MCF 10A (cell line): Measurements from ENCODE around the gene ABLIM2. TPM values are rescaled to one million over a fixed set of nuclear protein-coding genes. Genes with fewer than 3 reads are reported as not detected.

Experiments used
- BruUV-seq: library from RNA; stranded (reverse); fragments of 400-500 nt; replicated peaks from 2 replicates; lab custom pipeline; 2021; lab: Mats Ljungman, UMichigan
- CTCF ChIA-PET: fragments of 300-600 bp; sonication (Branson Sonifier 250); formaldehyde crosslinking; extraction: SDS; loops from one replicate; lab custom pipeline; 2021; ENCODE audit warnings: antibody characterized with exemption, inconsistent platforms; lab: Yijun Ruan, JAX
- POLR2A ChIA-PET: fragments of 300-600, 350-650 bp; sonication (Branson Sonifier 250); formaldehyde crosslinking; extraction: SDS; loops from one replicate; lab custom pipeline; 2020; ENCODE audit warnings: antibody characterized with exemption, inconsistent platforms; lab: Yijun Ruan, JAX
- DNase-seq: peaks from one replicate; pipeline ENCODE4 v3.0.0-alpha.2; 2018; ENCODE audit not compliant: unreplicated experiment
- H3K27ac Mint-ChIP-seq: one replicate; pipeline ENCODE4 v1.8.0; 2022; ENCODE audit warnings: mild to moderate bottlenecking, low read depth, mixed read lengths; ENCODE audit not compliant: unreplicated experiment
- H3K27me3 Mint-ChIP-seq: one replicate; pipeline ENCODE4 v1.8.0; 2022; ENCODE audit warnings: mixed read lengths; ENCODE audit not compliant: insufficient read depth, unreplicated experiment
- H3K36me3 Mint-ChIP-seq: one replicate; pipeline ENCODE4 v1.8.0; 2022; ENCODE audit warnings: mild to moderate bottlenecking, moderate library complexity, mixed read lengths; ENCODE audit not compliant: insufficient read depth, unreplicated experiment
- H3K4me1 Mint-ChIP-seq: one replicate; pipeline ENCODE4 v1.8.0; 2022; ENCODE audit warnings: mixed read lengths; ENCODE audit not compliant: insufficient read depth, unreplicated experiment
- H3K4me3 Mint-ChIP-seq: one replicate; pipeline ENCODE4 v1.8.0; 2022; ENCODE audit warnings: mild to moderate bottlenecking, moderate library complexity, mixed read lengths; ENCODE audit not compliant: unreplicated experiment
- H3K9me3 Mint-ChIP-seq: one replicate; pipeline ENCODE4 v1.8.0; 2022; ENCODE audit warnings: mixed read lengths; ENCODE audit not compliant: unreplicated experiment
- intact Hi-C: fragments of 100-400 bp; cut with micrococcal nuclease; formaldehyde crosslinking; loops from 2 replicates; pipeline ENCODE4 v1.14.1; 2022
- total RNA-seq: library from RNA; stranded (reverse); gene quantifications from 2 replicates; pipeline ENCODE4 v1.2.3, GENCODE V29; 2022
- TF ChIP-seq, protein P1 (sequence below): fragments of 200-600 bp; IDR thresholded peaks from one replicate; pipeline ENCODE4 v1.8.0; 2022; ENCODE audit warnings: antibody characterized with exemption, mild to moderate bottlenecking; ENCODE audit not compliant: unreplicated experiment

The ABLIM2 gene
- total RNA-seq, 1 experiment from 2014 or later, result 5.3 TPM

DNA sequence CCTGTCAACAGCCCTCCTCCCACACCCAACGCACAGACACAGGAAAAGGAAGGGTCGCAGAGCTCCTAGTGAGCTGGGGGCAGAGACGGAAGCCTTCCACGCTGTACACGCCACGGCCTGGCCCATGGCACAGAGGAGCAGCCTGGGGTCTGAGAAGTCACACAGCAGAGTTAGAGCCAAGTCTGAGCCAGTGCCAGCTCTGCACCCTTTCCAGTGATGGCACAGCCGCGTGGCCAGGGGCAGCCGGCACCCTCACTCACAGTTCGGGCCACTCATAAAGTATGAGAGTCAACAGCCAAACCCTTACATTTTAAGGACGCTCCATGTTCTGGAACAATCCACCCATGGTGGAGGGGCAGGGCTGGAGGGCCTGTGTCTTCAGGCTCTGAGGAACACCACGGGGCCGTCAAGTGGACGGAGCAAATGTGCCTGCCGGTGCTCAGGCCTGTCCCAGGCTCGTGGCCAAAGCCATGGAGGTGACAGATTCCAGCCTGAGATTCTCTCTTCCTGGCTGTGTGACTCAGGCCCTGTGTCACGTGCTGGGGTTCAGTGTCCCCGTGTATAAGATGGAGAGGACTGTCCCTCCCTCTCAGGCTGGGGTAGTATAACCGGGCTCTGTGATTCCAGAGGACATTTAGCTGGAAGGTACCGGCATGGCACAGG lies 91.2 kb downstream of the ABLIM2 start:
- no peak for DNase-seq
- no TSS peak for BruUV-seq
- H3K9me3 Mint-ChIP-seq, result peaks cover 9% of the 10 kb centered on the region

DNA sequence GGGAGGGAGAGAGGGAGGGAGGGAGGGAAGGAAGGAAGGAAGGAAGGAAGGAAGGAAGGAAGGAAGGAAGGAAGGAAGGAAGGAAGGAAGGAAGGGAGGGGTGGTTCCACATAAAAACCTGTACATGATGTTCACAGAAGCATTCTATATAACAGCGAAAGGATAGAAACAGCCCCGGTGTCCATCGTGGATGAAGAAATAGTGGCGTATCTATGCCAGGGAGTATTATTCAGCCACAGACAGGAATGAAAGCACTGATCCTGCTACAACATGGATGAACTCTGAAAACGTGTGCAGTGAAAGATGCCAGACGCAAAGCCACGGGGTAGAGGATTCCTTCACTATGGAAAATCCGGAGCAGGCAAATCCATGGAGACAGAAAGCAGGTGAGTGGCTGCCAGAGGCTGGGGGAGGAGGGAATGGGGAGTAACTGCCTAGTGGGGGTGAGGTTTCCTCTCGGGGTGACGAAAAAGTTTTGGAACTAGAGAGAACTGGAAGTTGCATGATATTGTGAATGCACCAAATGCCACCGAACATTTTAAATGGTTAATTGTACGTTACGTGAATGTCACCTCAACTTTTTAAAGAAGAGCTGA lies 92.2 kb downstream of the ABLIM2 start:
- no TSS peak for BruUV-seq
- CTCF ChIA-PET, result no interaction called here
- TF ChIP-seq, protein P1, sequence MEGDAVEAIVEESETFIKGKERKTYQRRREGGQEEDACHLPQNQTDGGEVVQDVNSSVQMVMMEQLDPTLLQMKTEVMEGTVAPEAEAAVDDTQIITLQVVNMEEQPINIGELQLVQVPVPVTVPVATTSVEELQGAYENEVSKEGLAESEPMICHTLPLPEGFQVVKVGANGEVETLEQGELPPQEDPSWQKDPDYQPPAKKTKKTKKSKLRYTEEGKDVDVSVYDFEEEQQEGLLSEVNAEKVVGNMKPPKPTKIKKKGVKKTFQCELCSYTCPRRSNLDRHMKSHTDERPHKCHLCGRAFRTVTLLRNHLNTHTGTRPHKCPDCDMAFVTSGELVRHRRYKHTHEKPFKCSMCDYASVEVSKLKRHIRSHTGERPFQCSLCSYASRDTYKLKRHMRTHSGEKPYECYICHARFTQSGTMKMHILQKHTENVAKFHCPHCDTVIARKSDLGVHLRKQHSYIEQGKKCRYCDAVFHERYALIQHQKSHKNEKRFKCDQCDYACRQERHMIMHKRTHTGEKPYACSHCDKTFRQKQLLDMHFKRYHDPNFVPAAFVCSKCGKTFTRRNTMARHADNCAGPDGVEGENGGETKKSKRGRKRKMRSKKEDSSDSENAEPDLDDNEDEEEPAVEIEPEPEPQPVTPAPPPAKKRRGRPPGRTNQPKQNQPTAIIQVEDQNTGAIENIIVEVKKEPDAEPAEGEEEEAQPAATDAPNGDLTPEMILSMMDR, result no peak

More for the DNA sequence above, 91.2 kb downstream of the ABLIM2 start:
- Mint-ChIP-seq H3K27me3 (peaks cover 3% of the 10 kb centered on the region), H3K27ac (no peak overlapping the region), H3K36me3 (no peaks in the 10 kb centered on the region), H3K4me3 (no peak overlapping the region), H3K4me1 (no peaks in the 10 kb centered on the region)
- POLR2A ChIA-PET, result no interaction called here
- intact Hi-C loops, result no loop called here
- TF ChIP-seq, protein P1, result no peak
- CTCF ChIA-PET, result no interaction called here

DNA sequence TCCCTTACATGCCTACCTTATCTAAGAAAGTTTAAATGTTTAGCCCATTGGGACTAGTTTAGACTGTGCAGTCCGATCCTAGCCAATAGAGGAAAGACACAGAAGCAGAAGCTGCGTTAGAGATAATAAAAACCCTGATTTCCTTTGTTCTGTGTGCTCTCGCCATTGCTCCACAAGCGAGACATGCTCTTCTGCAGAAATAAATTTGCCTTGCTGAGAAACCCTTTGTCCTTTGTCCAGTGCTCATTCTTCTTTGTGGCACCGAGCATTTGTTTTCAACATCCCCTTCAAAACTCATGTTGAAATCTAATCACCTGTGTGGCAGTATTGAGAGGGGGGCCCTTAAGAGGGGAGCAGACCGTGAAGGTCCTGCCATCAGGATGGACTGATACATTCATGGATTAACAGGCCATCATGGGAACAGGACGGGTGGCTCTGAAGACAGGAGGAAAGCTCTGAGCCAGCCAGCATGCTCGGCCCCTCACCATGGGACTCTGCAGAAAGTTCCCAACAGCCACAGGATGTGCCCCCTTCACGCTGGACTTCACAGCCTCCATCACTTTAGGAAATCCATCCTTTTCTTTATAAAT lies 94.5 kb downstream of the ABLIM2 start:
- BruUV-seq, result no TSS peak
- POLR2A ChIA-PET, result no interaction called here
- H3K36me3 Mint-ChIP-seq, result no peaks in the 10 kb centered on the region
- no peaks in the 10 kb centered on the region for H3K4me1 Mint-ChIP-seq
- TF ChIP-seq, protein P1, result no peak
- no peak overlapping the region for H3K4me3 Mint-ChIP-seq
- peaks cover 9% of the 10 kb centered on the region for H3K9me3 Mint-ChIP-seq
- H3K27me3 Mint-ChIP-seq, result no peaks in the 10 kb centered on the region
- CTCF ChIA-PET, result no interaction called here
- no peak overlapping the region for H3K27ac Mint-ChIP-seq
- DNase-seq, result no peak
- intact Hi-C loops, result no loop called here

More for the DNA sequence above, 92.2 kb downstream of the ABLIM2 start:
- no peaks in the 10 kb centered on the region for H3K27me3 Mint-ChIP-seq
- intact Hi-C loops, result no loop called here
- no peaks in the 10 kb centered on the region for H3K36me3 Mint-ChIP-seq
- POLR2A ChIA-PET, result no interaction called here
- DNase-seq, result no peak
- peaks cover 9% of the 10 kb centered on the region for H3K9me3 Mint-ChIP-seq
- no peak overlapping the region for H3K27ac Mint-ChIP-seq
- no peak overlapping the region for H3K4me3 Mint-ChIP-seq
- no peaks in the 10 kb centered on the region for H3K4me1 Mint-ChIP-seq

DNA sequence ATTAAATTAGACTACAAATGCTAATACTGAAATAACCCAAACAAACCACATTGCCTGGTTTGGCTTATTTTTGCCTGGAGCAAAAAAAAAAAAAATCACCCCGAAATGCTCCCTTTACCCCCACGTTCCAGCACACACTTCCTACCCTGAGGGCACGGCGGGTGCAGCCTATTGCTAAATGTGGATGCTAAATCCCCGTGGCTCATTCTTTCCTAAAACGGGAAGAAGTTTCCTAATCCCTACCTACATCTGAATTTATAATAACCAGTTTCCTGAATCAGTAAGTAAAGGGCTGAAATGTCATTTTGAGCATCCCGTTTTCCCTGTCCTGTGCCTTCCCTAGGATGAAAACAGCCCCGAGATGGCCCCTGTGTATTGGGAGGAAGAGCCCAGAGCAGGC lies 97.0 kb downstream of the ABLIM2 start:
- Mint-ChIP-seq H3K9me3 (peaks cover 9% of the 10 kb centered on the region), H3K27me3 (no peaks in the 10 kb centered on the region), H3K36me3 (peaks cover 7% of the 10 kb centered on the region), H3K27ac (no peak overlapping the region), H3K4me1 (no peaks in the 10 kb centered on the region), H3K4me3 (no peak overlapping the region)
- TF ChIP-seq, protein P1, result no peak
- no TSS peak for BruUV-seq
- DNase-seq, result peak; percentile 21
- ChIA-PET POLR2A (no interaction called here), CTCF (no interaction called here)
- intact Hi-C loops, result no loop called here
